ENCODE results near the gene COL5A1. TPM values are rescaled to one million over a fixed set of nuclear protein-coding genes. Genes with fewer than 3 reads are reported as not detected.
"Not testable (repeated sequence)": the region's sequence is repeated elsewhere in the genome, so short reads cannot be mapped to it uniquely, and the experiment has no call there.

COL5A1 gene
- total and polyA plus RNA-seq, 4 donors, result 12.2 to 169 (median 65.4) TPM

DNA sequence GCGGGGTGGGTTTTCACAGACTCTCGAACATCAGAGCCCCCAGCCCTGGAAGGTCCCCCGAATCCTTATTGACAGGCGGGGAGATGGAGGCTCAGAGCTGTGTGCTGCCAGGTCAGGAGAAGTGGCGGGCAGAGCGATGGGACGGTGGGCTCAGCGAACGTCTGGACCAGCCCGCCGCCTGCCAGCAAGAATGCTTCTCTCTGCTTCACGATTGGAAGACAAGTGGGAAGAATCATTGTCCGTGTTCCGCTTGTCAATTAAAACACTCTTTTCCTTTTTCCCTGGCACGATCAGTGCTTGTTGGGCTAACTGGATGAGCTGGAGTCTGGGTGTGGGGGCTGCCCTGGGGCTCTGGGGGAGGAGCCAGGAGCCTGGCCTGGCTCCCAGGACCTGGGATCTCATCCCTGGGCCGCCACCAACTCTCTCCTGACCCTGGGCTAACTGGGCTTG is 1.6 kb downstream of the COL5A1 start:
- TF ChIP-seq CTCF (IDR thresholded peaks at IDR 0.05; ENCODE audit: control extremely low read depth, extremely low read depth), result no peak
- WGBS, 2 donors, result 55 to 62% methylated on average over 16 of the region's 16 CpGs
- no peak overlapping the region for H3K4me3 ChIP-seq
- H3K4me1 ChIP-seq (ENCODE audit: control insufficient read depth in 5 of 5, insufficient read depth in 5 of 5, low read length in 5 of 5), result peaks cover 0 to 55% (median 25%) of the 10 kb centered on the region in 5 donors
- H3K27ac ChIP-seq (ENCODE audit: low read depth in 1 of 2, low read length in 1 of 2), result peak overlapping the region; percentile 20 to 36
- H3K27me3 ChIP-seq (ENCODE audit: control insufficient read depth in 3 of 3, insufficient read depth in 3 of 3, low read length in 2 of 3), result no peaks in the 10 kb centered on the region
- peaks cover 0 to 10% (median 2%) of the 10 kb centered on the region in 4 donors for H3K36me3 ChIP-seq (ENCODE audit: control insufficient read depth in 4 of 4, insufficient read depth in 4 of 4, low read length in 4 of 4)
- peak overlapping the region in 1 of 2 donors; percentile 75 for H3K9ac ChIP-seq (ENCODE audit: insufficient read depth in 1 of 2, low read length in 2 of 2)
- peak in 1 of 3 donors; percentile 45 for DNase-seq
- H3K9me3 ChIP-seq (ENCODE audit: control insufficient read depth in 4 of 4, insufficient read depth in 3 of 4, low read length in 3 of 4), result no peaks in the 10 kb centered on the region
- ATAC-seq (ENCODE audit: insufficient read depth, low FRiP score), result no peak

GRCh38 chr9:134644401-134644724 is 2.8 kb downstream of the COL5A1 start:
- not testable (repeated sequence) for H3K9me3 ChIP-seq (ENCODE audit: control insufficient read depth in 4 of 4, insufficient read depth in 3 of 4, low read length in 3 of 4); H3K9ac ChIP-seq (ENCODE audit: insufficient read depth in 1 of 2, low read length in 2 of 2); H3K4me3 ChIP-seq; H3K27me3 ChIP-seq (ENCODE audit: control insufficient read depth in 3 of 3, insufficient read depth in 3 of 3, low read length in 2 of 3); ATAC-seq (ENCODE audit: insufficient read depth, low FRiP score); DNase-seq; H3K27ac ChIP-seq (ENCODE audit: low read depth in 1 of 2, low read length in 1 of 2)
- peaks cover 0 to 55% (median 25%) of the 10 kb centered on the region in 5 donors for H3K4me1 ChIP-seq (ENCODE audit: control insufficient read depth in 5 of 5, insufficient read depth in 5 of 5, low read length in 5 of 5)
- WGBS, 2 donors, result 77 to 83% methylated on average over 6 to 13 of the region's 14 CpGs
- peaks cover 0 to 16% (median 2%) of the 10 kb centered on the region in 4 donors for H3K36me3 ChIP-seq (ENCODE audit: control insufficient read depth in 4 of 4, insufficient read depth in 4 of 4, low read length in 4 of 4)

- DNase-seq (peak; percentile 95 to 100 (median 99)), ATAC-seq (ENCODE audit: insufficient read depth, low FRiP score) (no peak)
- WGBS, 2 donors, result 61 to 76% methylated on average over 22 of the region's 22 CpGs
- no peaks in the 10 kb centered on the region for H3K27me3 ChIP-seq (ENCODE audit: control insufficient read depth in 3 of 3, insufficient read depth in 3 of 3, low read length in 2 of 3)
- no peak overlapping the region for H3K4me3 ChIP-seq
- H3K36me3 ChIP-seq (ENCODE audit: control insufficient read depth in 4 of 4, insufficient read depth in 4 of 4, low read length in 4 of 4), result peaks cover 0 to 18% (median 2%) of the 10 kb centered on the region in 4 donors
- H3K4me1 ChIP-seq (ENCODE audit: control insufficient read depth in 5 of 5, insufficient read depth in 5 of 5, low read length in 5 of 5), result peaks cover 0 to 53% (median 25%) of the 10 kb centered on the region in 5 donors
- H3K27ac ChIP-seq (ENCODE audit: low read depth in 1 of 2, low read length in 1 of 2), result peak overlapping the region in 1 of 2 donors; percentile 54
- no peaks in the 10 kb centered on the region for H3K9me3 ChIP-seq (ENCODE audit: control insufficient read depth in 4 of 4, insufficient read depth in 3 of 4, low read length in 3 of 4)
- no peak overlapping the region for H3K9ac ChIP-seq (ENCODE audit: insufficient read depth in 1 of 2, low read length in 2 of 2)
- no peak for TF ChIP-seq CTCF (IDR thresholded peaks at IDR 0.05; ENCODE audit: control extremely low read depth, extremely low read depth)
These were observed 3.4 kb downstream of the COL5A1 start for GRCh38 chr9:134644725-134645606.

GRCh38 chr9:134645607-134646365 is 4.2 kb downstream of the COL5A1 start:
- H3K4me3 ChIP-seq, result no peak overlapping the region
- no peak for DNase-seq
- H3K27me3 ChIP-seq (ENCODE audit: control insufficient read depth in 3 of 3, insufficient read depth in 3 of 3, low read length in 2 of 3), result no peaks in the 10 kb centered on the region
- no peak overlapping the region for H3K9ac ChIP-seq (ENCODE audit: insufficient read depth in 1 of 2, low read length in 2 of 2)
- H3K36me3 ChIP-seq (ENCODE audit: control insufficient read depth in 4 of 4, insufficient read depth in 4 of 4, low read length in 4 of 4), result peaks cover 0 to 20% (median 3%) of the 10 kb centered on the region in 4 donors
- TF ChIP-seq CTCF (IDR thresholded peaks at IDR 0.05; ENCODE audit: control extremely low read depth, extremely low read depth), result no peak
- no peak for ATAC-seq (ENCODE audit: insufficient read depth, low FRiP score)
- 66 to 76% methylated on average over 9 of the region's 9 CpGs for WGBS, 2 donors
- no peaks in the 10 kb centered on the region for H3K9me3 ChIP-seq (ENCODE audit: control insufficient read depth in 4 of 4, insufficient read depth in 3 of 4, low read length in 3 of 4)
- peaks cover 0 to 45% (median 21%) of the 10 kb centered on the region in 5 donors for H3K4me1 ChIP-seq (ENCODE audit: control insufficient read depth in 5 of 5, insufficient read depth in 5 of 5, low read length in 5 of 5)
- peak overlapping the region in 1 of 2 donors; percentile 54 for H3K27ac ChIP-seq (ENCODE audit: low read depth in 1 of 2, low read length in 1 of 2)

All from lung (tissue), 12 donors.